ENCODE results near the gene APRT.

- TF ChIP-seq CTCF (IDR thresholded peaks at IDR 0.05; ENCODE audit: low read depth, low read length) (no peak), EZH2phosphoT487 (IDR thresholded peaks at IDR 0.05; ENCODE audit: low read depth) (no peak)
Observed at GRCh38 chr16:88836791-88837190, 25.1 kb upstream of the APRT start.

Data from OCI-LY3 (cell line).